ENCODE data around the gene ODAD2. TPM values are rescaled to one million over a fixed set of nuclear protein-coding genes. Genes with fewer than 3 reads are reported as not detected.

The ODAD2 gene
- total RNA-seq, 2 donors from 2014 or later: 6.0 to 12.0 TPM

DNA sequence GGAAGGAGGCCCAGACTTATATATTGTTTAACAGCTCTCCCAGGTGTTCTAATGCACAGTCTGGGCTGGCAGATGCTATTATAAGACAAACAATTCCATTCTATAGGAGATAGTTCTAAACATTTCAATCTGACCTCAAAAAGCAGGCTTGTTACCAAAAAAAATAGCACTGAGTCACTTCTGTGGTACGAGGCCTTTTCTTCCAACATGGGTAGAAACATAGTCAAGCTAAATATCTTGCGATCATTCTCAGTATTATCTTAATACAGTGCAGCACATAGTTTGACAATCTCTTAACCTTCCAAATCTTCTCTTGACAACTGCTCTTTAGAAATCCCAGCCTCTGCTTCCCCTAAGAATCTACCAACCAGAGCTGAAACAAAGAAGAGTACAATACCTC, 206.7 kb downstream of the ODAD2 start:
- Histone ChIP-seq H3K9ac (ENCODE audit: extremely low read depth, low read length, poor library complexity, severe bottlenecking) (no peak overlapping the region), H3K4me1 (ENCODE audit: control insufficient read depth, insufficient read depth, low read length) (peaks cover 4% of the 10 kb centered on the region), H3K9me3 (ENCODE audit: control insufficient read depth, low read length) (no peaks in the 10 kb centered on the region), H3K4me3 (ENCODE audit: low read length) (no peak overlapping the region), H3K27ac (ENCODE audit: low read depth, low read length) (no peak overlapping the region), H3K27me3 (ENCODE audit: control insufficient read depth, insufficient read depth, low read length, poor library complexity, severe bottlenecking) (no peaks in the 10 kb centered on the region), H3K36me3 (ENCODE audit: control insufficient read depth, insufficient read depth, low read length) (no peaks in the 10 kb centered on the region)
- Mint-ChIP-seq H3K27me3 (ENCODE audit: insufficient read depth) (no peaks in the 10 kb centered on the region), H3K9me3 (no peaks in the 10 kb centered on the region), H3K36me3 (ENCODE audit: low read depth) (no peaks in the 10 kb centered on the region), H3K4me3 (no peak overlapping the region), H3K27ac (no peak overlapping the region), H3K4me1 (peaks cover 9% of the 10 kb centered on the region)
- 91 to 94% methylated on average over 2 of the region's 2 CpGs for WGBS, 2 experiments (ENCODE audit: insufficient coverage in 1 of 2, insufficient read length in 1 of 2)
- TF ChIP-seq, protein P1, sequence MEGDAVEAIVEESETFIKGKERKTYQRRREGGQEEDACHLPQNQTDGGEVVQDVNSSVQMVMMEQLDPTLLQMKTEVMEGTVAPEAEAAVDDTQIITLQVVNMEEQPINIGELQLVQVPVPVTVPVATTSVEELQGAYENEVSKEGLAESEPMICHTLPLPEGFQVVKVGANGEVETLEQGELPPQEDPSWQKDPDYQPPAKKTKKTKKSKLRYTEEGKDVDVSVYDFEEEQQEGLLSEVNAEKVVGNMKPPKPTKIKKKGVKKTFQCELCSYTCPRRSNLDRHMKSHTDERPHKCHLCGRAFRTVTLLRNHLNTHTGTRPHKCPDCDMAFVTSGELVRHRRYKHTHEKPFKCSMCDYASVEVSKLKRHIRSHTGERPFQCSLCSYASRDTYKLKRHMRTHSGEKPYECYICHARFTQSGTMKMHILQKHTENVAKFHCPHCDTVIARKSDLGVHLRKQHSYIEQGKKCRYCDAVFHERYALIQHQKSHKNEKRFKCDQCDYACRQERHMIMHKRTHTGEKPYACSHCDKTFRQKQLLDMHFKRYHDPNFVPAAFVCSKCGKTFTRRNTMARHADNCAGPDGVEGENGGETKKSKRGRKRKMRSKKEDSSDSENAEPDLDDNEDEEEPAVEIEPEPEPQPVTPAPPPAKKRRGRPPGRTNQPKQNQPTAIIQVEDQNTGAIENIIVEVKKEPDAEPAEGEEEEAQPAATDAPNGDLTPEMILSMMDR (conservative IDR thresholded peaks at IDR 0.05): no peak
- DNase-seq: no peak

DNA sequence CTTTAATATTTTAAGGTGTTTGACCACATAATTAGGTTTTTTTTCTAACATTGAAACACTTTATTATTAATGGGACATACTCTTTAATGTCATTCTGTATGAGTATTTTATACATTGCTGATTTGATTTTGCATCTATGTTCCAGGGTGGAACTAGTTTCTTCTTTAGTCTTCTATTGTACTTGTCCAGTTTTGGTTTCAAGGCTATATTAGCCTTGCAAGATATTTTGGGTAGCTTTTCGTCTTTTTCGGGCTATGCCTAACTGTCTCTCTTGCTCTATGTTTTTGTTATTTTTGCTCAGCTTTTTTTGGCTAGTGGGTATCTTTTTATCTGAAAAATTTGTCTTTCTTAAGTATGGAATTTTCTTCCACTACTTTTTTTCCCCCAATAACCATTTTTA, 214.6 kb downstream of the ODAD2 start:
- Histone ChIP-seq H3K27ac (ENCODE audit: low read depth, low read length) (no peak overlapping the region), H3K9ac (ENCODE audit: extremely low read depth, low read length, poor library complexity, severe bottlenecking) (no peak overlapping the region), H3K27me3 (ENCODE audit: control insufficient read depth, insufficient read depth, low read length, poor library complexity, severe bottlenecking) (peaks cover 6% of the 10 kb centered on the region), H3K36me3 (ENCODE audit: control insufficient read depth, insufficient read depth, low read length) (no peaks in the 10 kb centered on the region), H3K9me3 (ENCODE audit: control insufficient read depth, low read length) (no peaks in the 10 kb centered on the region), H3K4me3 (ENCODE audit: low read length) (no peak overlapping the region), H3K4me1 (ENCODE audit: control insufficient read depth, insufficient read depth, low read length) (no peaks in the 10 kb centered on the region)
- peaks cover 2% of the 10 kb centered on the region for H3K4me1 Mint-ChIP-seq
- no peaks in the 10 kb centered on the region for H3K36me3 Mint-ChIP-seq (ENCODE audit: low read depth)
- no peak overlapping the region for H3K4me3 Mint-ChIP-seq
- no peak overlapping the region for H3K27ac Mint-ChIP-seq
- H3K27me3 Mint-ChIP-seq (ENCODE audit: insufficient read depth): peaks cover 5% of the 10 kb centered on the region
- DNase-seq: no peak
- TF ChIP-seq, protein P1 (conservative IDR thresholded peaks at IDR 0.05): no peak
- WGBS, 2 experiments (ENCODE audit: insufficient coverage in 1 of 2, insufficient read length in 1 of 2): 96 to 100% methylated on average over 2 of the region's 2 CpGs
- H3K9me3 Mint-ChIP-seq: peaks cover 10% of the 10 kb centered on the region

DNA sequence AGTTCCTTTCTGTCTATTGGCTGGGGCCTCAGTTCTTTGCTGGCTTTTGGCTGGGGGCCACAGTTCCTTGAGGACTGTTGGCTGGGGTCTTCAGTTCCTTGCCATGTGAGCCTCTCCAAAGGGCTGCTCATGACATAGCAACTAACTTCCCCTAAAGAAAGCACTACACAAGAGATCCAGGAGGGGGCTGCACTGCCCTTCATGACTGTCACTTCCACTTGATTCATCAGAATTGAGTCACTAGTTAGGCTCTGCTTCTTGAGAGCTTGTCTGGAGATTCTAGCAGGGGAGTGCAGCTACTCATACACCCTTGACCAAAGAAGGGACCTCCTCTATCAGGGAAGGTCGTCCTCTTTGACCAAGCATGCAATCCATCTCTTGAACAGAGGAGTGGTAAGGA, 215.2 kb downstream of the ODAD2 start:
- Mint-ChIP-seq H3K9me3 (peaks cover 10% of the 10 kb centered on the region), H3K27me3 (ENCODE audit: insufficient read depth) (peaks cover 5% of the 10 kb centered on the region), H3K27ac (no peak overlapping the region), H3K4me3 (no peak overlapping the region), H3K4me1 (peaks cover 2% of the 10 kb centered on the region), H3K36me3 (ENCODE audit: low read depth) (no peaks in the 10 kb centered on the region)
- Histone ChIP-seq H3K9me3 (ENCODE audit: control insufficient read depth, low read length) (no peaks in the 10 kb centered on the region), H3K27me3 (ENCODE audit: control insufficient read depth, insufficient read depth, low read length, poor library complexity, severe bottlenecking) (peaks cover 7% of the 10 kb centered on the region), H3K9ac (ENCODE audit: extremely low read depth, low read length, poor library complexity, severe bottlenecking) (no peak overlapping the region), H3K36me3 (ENCODE audit: control insufficient read depth, insufficient read depth, low read length) (no peaks in the 10 kb centered on the region), H3K4me3 (ENCODE audit: low read length) (no peak overlapping the region), H3K4me1 (ENCODE audit: control insufficient read depth, insufficient read depth, low read length) (no peaks in the 10 kb centered on the region), H3K27ac (ENCODE audit: low read depth, low read length) (no peak overlapping the region)
- TF ChIP-seq, protein P1 (conservative IDR thresholded peaks at IDR 0.05): peak; percentile 81
- 40% methylated on average over 1 of the region's 1 CpG; no CpG with 5 or more reads in 1 of the 2 experiments for WGBS, 2 experiments (ENCODE audit: insufficient coverage in 1 of 2, insufficient read length in 1 of 2)
- peak; percentile 86 for DNase-seq

All from endodermal cell (in vitro differentiated cells).